Caco-2 (cell line): ENCODE measurements around the gene VOPP1. TPM values are rescaled to one million over a fixed set of nuclear protein-coding genes. Genes with fewer than 3 reads are reported as not detected.

Source experiments
- BruUV-seq: library from RNA; stranded (reverse); fragments of 400-500 nt; replicated peaks from 2 replicates; lab custom pipeline; 2021; lab: Mats Ljungman, UMichigan
- CTCF ChIA-PET: fragments of 300-600 bp; sonication (Branson Sonifier 250); formaldehyde crosslinking; loops from one replicate; lab custom pipeline; 2022; ENCODE audit warnings: antibody characterized with exemption; lab: Charles Lee
- POLR2A ChIA-PET: fragments of 300-600 bp; sonication (Branson Sonifier 250); formaldehyde crosslinking; loops from one replicate; lab custom pipeline; 2022; ENCODE audit warnings: antibody characterized with exemption; lab: Charles Lee
- DNase-seq, 2 experiments: peaks; one replicate each; pipeline versions ENCODE4 v3.0.0 to v3.0.0-alpha.2; 2020 to 2022
- H3K27me3 ChIP-seq: replicated peaks from 2 replicates; pipeline ENCODE4 v1.6.0; 2011; ENCODE audit warnings: low read length; ENCODE audit not compliant: control insufficient read depth, insufficient read depth
- H3K36me3 ChIP-seq: 2 replicates; pipeline ENCODE4 v1.5.1; 2011; ENCODE audit warnings: low read length; ENCODE audit not compliant: control insufficient read depth, insufficient read depth
- H3K4me1 ChIP-seq: fragments of 250-450 bp; sonication (Bioruptor Pico); 2 replicates; pipeline ENCODE4 v1.5.1; 2020; ENCODE audit warnings: mild to moderate bottlenecking
- H3K4me3 ChIP-seq: 2 replicates; pipeline ENCODE4 v1.5.1; 2011; ENCODE audit warnings: low read depth, mild to moderate bottlenecking, control low read depth, low read length
- H3K9me3 ChIP-seq: fragments of 250-450 bp; sonication (Bioruptor Pico); 2 replicates; pipeline ENCODE4 v1.5.1; 2020; ENCODE audit warnings: mild to moderate bottlenecking, moderate library complexity
- H3K27ac Mint-ChIP-seq: one replicate; pipeline ENCODE4 v1.8.0; 2022; ENCODE audit warnings: mixed read lengths; ENCODE audit not compliant: unreplicated experiment
- H3K27me3 Mint-ChIP-seq: one replicate; pipeline ENCODE4 v1.8.0; 2022; ENCODE audit warnings: mixed read lengths; ENCODE audit not compliant: insufficient read depth, unreplicated experiment
- H3K36me3 Mint-ChIP-seq: one replicate; pipeline ENCODE4 v1.8.0; 2022; ENCODE audit warnings: mild to moderate bottlenecking, mixed read lengths; ENCODE audit not compliant: insufficient read depth, unreplicated experiment
- H3K4me1 Mint-ChIP-seq: one replicate; pipeline ENCODE4 v1.8.0; 2022; ENCODE audit warnings: low read depth, mixed read lengths; ENCODE audit not compliant: unreplicated experiment
- H3K4me3 Mint-ChIP-seq: one replicate; pipeline ENCODE4 v1.8.0; 2022; ENCODE audit warnings: mild to moderate bottlenecking, moderate library complexity, mixed read lengths; ENCODE audit not compliant: unreplicated experiment
- H3K9me3 Mint-ChIP-seq: one replicate; pipeline ENCODE4 v1.8.0; 2022; ENCODE audit warnings: mixed read lengths; ENCODE audit not compliant: unreplicated experiment
- CTCF ChIP-seq, 2 experiments: fragments of 200-600 bp in 1 of 2; IDR thresholded peaks; 1 replicate in 1 of 2; 2 replicates in 1 of 2; pipeline versions ENCODE4 v1.5.1 to v1.8.0; 2011 to 2022; ENCODE audit warnings: antibody characterized with exemption in 1 of 2, control low read depth in 1 of 2, inconsistent platforms in 1 of 2, low read depth in 1 of 2, low read length in 1 of 2, mild to moderate bottlenecking in 1 of 2, moderate library complexity in 1 of 2; ENCODE audit not compliant: insufficient read depth in 1 of 2, severe bottlenecking in 1 of 2, unreplicated experiment in 1 of 2
- intact Hi-C: fragments of 100-400 bp; cut with micrococcal nuclease; formaldehyde crosslinking; loops from one replicate; pipeline ENCODE4 v1.10.0; 2022; ENCODE audit not compliant: unreplicated experiment
- total RNA-seq: library from RNA; stranded (reverse); gene quantifications from 2 replicates; pipeline ENCODE4 v1.2.3, GENCODE V29; 2022

VOPP1 gene
- total RNA-seq, 1 experiment from 2014 or later, result 46.8 TPM

- no peaks in the 10 kb centered on the region for H3K36me3 Mint-ChIP-seq
- H3K27me3 Mint-ChIP-seq, result no peaks in the 10 kb centered on the region
- intact Hi-C loops, result no loop called here
- Histone ChIP-seq H3K9me3 (no peaks in the 10 kb centered on the region), H3K36me3 (0 out of 2 replicates have a peak, but pooled peaks cover 1% of the 10 kb centered on the region), H3K4me3 (no peak overlapping the region), H3K27me3 (no peaks in the 10 kb centered on the region), H3K4me1 (no peaks in the 10 kb centered on the region)
- no peaks in the 10 kb centered on the region for H3K4me1 Mint-ChIP-seq
- no TSS peak for BruUV-seq
- TF ChIP-seq CTCF (IDR thresholded peaks at IDR 0.05; ENCODE audit: insufficient read depth in 1 of 2, low read depth in 1 of 2, low read length in 1 of 2, severe bottlenecking in 1 of 2, unreplicated experiment in 1 of 2), result no peak
- CTCF ChIA-PET, result no interaction called here
- no peak overlapping the region for H3K27ac Mint-ChIP-seq
- POLR2A ChIA-PET, result no interaction called here
- no peak for DNase-seq
- no peak overlapping the region for H3K4me3 Mint-ChIP-seq
- H3K9me3 Mint-ChIP-seq, result no peaks in the 10 kb centered on the region
Measured at GRCh38 chr7:55499591-55499990, 72.7 kb downstream of the VOPP1 start.

- H3K9me3 ChIP-seq, result no peaks in the 10 kb centered on the region
- no peaks in the 10 kb centered on the region for H3K9me3 Mint-ChIP-seq
- no peaks in the 10 kb centered on the region for H3K27me3 Mint-ChIP-seq
- 0 out of 2 replicates have a peak, but pooled peaks cover 1% of the 10 kb centered on the region for H3K36me3 ChIP-seq
- H3K4me1 ChIP-seq, result no peaks in the 10 kb centered on the region
- CTCF ChIA-PET, result no interaction called here
- POLR2A ChIA-PET, result no interaction called here
- H3K4me1 Mint-ChIP-seq, result no peaks in the 10 kb centered on the region
- no peak for DNase-seq
- no peak for TF ChIP-seq CTCF (IDR thresholded peaks at IDR 0.05; ENCODE audit: insufficient read depth in 1 of 2, low read depth in 1 of 2, low read length in 1 of 2, severe bottlenecking in 1 of 2, unreplicated experiment in 1 of 2)
- H3K27me3 ChIP-seq, result no peaks in the 10 kb centered on the region
- H3K36me3 Mint-ChIP-seq, result no peaks in the 10 kb centered on the region
- no peak overlapping the region for H3K4me3 ChIP-seq
- no peak overlapping the region for H3K27ac Mint-ChIP-seq
- H3K4me3 Mint-ChIP-seq, result no peak overlapping the region
- BruUV-seq, result no TSS peak
- intact Hi-C loops, result no loop called here
Measured at GRCh38 chr7:55498770-55499169, 73.5 kb downstream of the VOPP1 start.

GRCh38 chr7:55498142-55498541 lies 74.2 kb downstream of the VOPP1 start:
- H3K4me3 ChIP-seq, result no peak overlapping the region
- TF ChIP-seq CTCF (IDR thresholded peaks at IDR 0.05; ENCODE audit: insufficient read depth in 1 of 2, low read depth in 1 of 2, low read length in 1 of 2, severe bottlenecking in 1 of 2, unreplicated experiment in 1 of 2), result no peak
- Mint-ChIP-seq H3K36me3 (no peaks in the 10 kb centered on the region), H3K9me3 (no peaks in the 10 kb centered on the region), H3K4me1 (no peaks in the 10 kb centered on the region), H3K27ac (no peak overlapping the region), H3K4me3 (no peak overlapping the region), H3K27me3 (no peaks in the 10 kb centered on the region)
- no peak for DNase-seq
- ChIA-PET POLR2A (no interaction called here), CTCF (no interaction called here)
- H3K4me1 ChIP-seq, result no peaks in the 10 kb centered on the region
- H3K27me3 ChIP-seq, result no peaks in the 10 kb centered on the region
- no peaks in the 10 kb centered on the region for H3K9me3 ChIP-seq
- intact Hi-C loops, result no loop called here
- H3K36me3 ChIP-seq, result 0 out of 2 replicates have a peak, but pooled peaks cover 1% of the 10 kb centered on the region
- BruUV-seq, result no TSS peak
